Measurements from ENCODE around the gene TMEM151A. TPM values are rescaled to one million over a fixed set of nuclear protein-coding genes. Genes with fewer than 3 reads are reported as not detected.

TMEM151A gene
- total RNA-seq: 0.29 and 0.36 TPM in 2 replicates

DNA sequence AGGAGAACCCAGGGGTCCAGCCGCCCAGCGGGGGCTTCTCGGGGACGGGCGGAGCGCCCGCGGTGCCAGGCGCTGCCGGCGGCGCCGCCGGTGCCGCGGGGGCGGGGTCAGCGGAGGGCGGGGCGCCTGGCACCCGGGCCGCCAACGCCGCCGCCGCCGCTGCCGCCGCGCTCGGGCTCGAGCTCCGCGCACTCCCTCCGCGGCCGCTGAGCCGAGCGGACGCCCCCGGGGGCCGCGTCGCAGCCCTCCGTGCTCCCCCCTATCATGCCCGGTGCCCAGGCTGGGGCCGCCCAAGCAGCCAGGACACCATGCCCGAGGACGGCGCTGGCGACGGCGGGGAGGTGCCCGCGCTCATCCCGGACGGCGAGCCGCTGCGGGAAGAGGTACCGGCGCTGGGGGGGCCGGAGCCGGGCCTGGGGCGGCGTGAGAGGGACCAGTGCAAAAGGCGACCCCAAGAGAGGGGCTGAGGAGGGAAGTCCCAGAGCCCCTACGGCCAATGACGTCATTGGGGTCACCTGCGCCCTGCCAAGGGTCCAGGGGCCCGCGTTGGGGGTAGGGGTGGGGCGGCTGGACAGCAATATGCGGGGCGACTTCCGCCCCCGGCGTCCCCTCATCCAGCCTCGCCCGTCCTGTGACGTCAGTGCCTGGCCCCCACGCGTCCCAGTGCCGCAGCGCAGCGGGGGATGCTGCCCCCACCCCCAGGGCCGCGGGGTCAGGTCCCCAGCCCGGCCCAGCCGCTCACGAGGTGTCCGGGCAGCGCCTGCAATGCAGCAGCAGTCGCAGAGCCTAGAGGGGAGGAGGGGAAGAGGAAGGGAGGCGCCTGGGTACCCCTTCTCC, at the start of gene TMEM151A:
Gene TMEM151A (plus strand): TSS at position 189 of the 837 bp plus-strand sequence. CDS start 120 bp downstream, at position 309.
- Histone ChIP-seq H3K4me1 (ENCODE audit: insufficient read depth, low read length) (peaks cover 21% of the 10 kb centered on the region), H3K4me2 (ENCODE audit: insufficient read depth, low read length) (peak within 1 kb of the TSS; percentile 32), H3K9me3 (ENCODE audit: low read depth, low read length) (no peaks in the 10 kb centered on the region), H4K20me1 (ENCODE audit: insufficient read depth, low read length) (peaks cover 3% of the 10 kb centered on the region), H3K27ac (ENCODE audit: low read depth, low read length) (no peak within 1 kb of the TSS), H2AFZ (ENCODE audit: low read length) (no peak within 1 kb of the TSS), H3K36me3 (ENCODE audit: insufficient read depth, low read length) (peaks cover 3% of the 10 kb centered on the region), H3K27me3 (ENCODE audit: insufficient read depth, low read length) (peaks cover 36% of the 10 kb centered on the region), H3K4me3 (ENCODE audit: insufficient read depth, low read length) (peak within 1 kb of the TSS; percentile 19), H3K79me2 (ENCODE audit: insufficient read depth, low read length) (peaks cover 20% of the 10 kb centered on the region)
- DNase-seq (ENCODE audit: insufficient read length, low spot score, missing footprints): peak; percentile 86
- TF ChIP-seq, protein P1, sequence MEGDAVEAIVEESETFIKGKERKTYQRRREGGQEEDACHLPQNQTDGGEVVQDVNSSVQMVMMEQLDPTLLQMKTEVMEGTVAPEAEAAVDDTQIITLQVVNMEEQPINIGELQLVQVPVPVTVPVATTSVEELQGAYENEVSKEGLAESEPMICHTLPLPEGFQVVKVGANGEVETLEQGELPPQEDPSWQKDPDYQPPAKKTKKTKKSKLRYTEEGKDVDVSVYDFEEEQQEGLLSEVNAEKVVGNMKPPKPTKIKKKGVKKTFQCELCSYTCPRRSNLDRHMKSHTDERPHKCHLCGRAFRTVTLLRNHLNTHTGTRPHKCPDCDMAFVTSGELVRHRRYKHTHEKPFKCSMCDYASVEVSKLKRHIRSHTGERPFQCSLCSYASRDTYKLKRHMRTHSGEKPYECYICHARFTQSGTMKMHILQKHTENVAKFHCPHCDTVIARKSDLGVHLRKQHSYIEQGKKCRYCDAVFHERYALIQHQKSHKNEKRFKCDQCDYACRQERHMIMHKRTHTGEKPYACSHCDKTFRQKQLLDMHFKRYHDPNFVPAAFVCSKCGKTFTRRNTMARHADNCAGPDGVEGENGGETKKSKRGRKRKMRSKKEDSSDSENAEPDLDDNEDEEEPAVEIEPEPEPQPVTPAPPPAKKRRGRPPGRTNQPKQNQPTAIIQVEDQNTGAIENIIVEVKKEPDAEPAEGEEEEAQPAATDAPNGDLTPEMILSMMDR (IDR thresholded peaks at IDR 0.05; ENCODE audit: extremely low read depth, low read depth, low read length): no peak

DNA sequence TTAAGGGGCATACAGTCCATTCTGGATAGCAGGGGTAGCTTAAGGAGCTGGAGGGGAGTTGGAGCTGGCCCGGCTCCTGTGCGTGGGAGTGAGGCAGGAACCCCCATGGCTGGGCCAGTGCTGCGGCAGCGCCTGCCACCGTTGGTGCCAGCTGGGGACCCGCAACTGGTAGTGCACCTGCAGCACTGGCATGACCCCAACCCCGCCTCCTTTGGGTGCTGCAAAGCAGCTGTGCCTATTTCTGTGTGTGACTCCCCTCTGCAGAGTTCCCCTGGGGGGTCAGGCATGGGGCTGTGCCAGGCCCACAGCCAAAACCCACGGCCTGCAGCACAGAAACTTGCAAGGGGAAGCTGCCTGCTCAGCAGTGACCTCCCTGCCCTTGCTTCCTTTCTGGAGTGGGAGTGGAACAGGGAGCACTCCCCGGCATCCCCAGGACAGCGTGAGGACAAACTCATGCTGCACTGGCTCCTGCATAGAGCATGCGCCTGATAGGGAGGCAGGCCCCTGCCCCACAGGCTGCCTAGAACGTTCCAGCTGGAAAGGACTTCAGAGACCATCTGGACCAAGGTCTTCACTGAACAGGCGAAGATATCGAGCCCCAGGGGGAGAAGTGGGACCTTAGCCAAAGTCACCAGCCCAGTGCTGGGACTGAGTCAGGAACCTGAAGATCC, 49.5 kb upstream of the TMEM151A start:
- DNase-seq (ENCODE audit: insufficient read length, low spot score, missing footprints): peak; percentile 73
- no peak overlapping the region for H3K4me2 ChIP-seq (ENCODE audit: insufficient read depth, low read length)
- no peaks in the 10 kb centered on the region for H3K79me2 ChIP-seq (ENCODE audit: insufficient read depth, low read length)
- TF ChIP-seq, protein P1 (IDR thresholded peaks at IDR 0.05; ENCODE audit: extremely low read depth, low read depth, low read length): no peak
- no peak overlapping the region for H2AFZ ChIP-seq (ENCODE audit: low read length)
- no peaks in the 10 kb centered on the region for H4K20me1 ChIP-seq (ENCODE audit: insufficient read depth, low read length)
- H3K27me3 ChIP-seq (ENCODE audit: insufficient read depth, low read length): no peaks in the 10 kb centered on the region
- no peaks in the 10 kb centered on the region for H3K9me3 ChIP-seq (ENCODE audit: low read depth, low read length)
- no peak overlapping the region for H3K4me3 ChIP-seq (ENCODE audit: insufficient read depth, low read length)
- no peak overlapping the region for H3K27ac ChIP-seq (ENCODE audit: low read depth, low read length)
- no peaks in the 10 kb centered on the region for H3K4me1 ChIP-seq (ENCODE audit: insufficient read depth, low read length)
- H3K36me3 ChIP-seq (ENCODE audit: insufficient read depth, low read length): peaks cover 40% of the 10 kb centered on the region

DNA sequence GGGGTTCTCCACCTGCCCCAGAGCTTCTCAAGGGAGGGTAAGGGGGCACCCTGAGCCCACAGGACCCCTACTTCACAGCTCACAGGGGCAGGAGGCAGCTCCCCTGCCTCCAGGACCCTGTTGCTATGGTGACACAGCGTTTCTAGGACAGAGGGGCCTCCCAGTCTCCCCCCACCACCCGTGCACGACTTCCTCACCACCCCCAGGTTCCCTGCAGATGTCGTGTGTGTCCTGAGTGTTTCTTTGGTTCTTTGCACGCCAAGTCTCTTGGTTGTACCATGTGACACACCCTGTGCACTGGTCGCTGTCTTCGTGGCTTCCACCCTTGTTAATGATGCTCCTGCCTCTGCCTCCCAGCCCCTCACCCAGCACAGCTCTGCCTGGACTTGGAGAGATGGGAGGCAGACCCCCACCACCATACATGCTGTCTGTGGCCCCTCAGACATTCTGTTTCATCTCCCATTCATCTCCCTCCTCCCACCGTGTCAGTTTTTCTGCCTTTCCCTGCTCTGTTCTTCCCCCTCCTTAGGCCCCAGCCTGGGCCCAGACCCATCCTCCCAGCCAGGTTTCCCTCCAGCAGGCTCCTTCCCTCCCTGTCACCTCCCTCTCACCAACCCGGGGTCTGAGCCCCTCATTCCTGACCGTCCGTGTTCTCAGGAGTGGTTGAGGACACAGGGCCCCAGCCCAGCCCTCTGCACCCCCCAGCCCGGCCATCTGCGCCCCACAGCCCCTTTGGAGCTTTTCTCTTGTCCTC, 47.7 kb upstream of the TMEM151A start:
- Histone ChIP-seq H4K20me1 (ENCODE audit: insufficient read depth, low read length) (no peaks in the 10 kb centered on the region), H3K36me3 (ENCODE audit: insufficient read depth, low read length) (peaks cover 42% of the 10 kb centered on the region), H3K4me3 (ENCODE audit: insufficient read depth, low read length) (no peak overlapping the region), H3K27me3 (ENCODE audit: insufficient read depth, low read length) (no peaks in the 10 kb centered on the region), H3K9me3 (ENCODE audit: low read depth, low read length) (no peaks in the 10 kb centered on the region), H3K4me2 (ENCODE audit: insufficient read depth, low read length) (no peak overlapping the region), H2AFZ (ENCODE audit: low read length) (no peak overlapping the region), H3K79me2 (ENCODE audit: insufficient read depth, low read length) (no peaks in the 10 kb centered on the region), H3K4me1 (ENCODE audit: insufficient read depth, low read length) (no peaks in the 10 kb centered on the region), H3K27ac (ENCODE audit: low read depth, low read length) (no peak overlapping the region)
- TF ChIP-seq, protein P1 (IDR thresholded peaks at IDR 0.05; ENCODE audit: extremely low read depth, low read depth, low read length): no peak
- peak; percentile 81 for DNase-seq (ENCODE audit: insufficient read length, low spot score, missing footprints)
